DMS53 treated with DMSO at 0.1 percent for 48 hours (cell line): Measurements from ENCODE around the gene OBSL1.

Source experiments
- DNase-seq: peaks from one replicate; lab custom pipeline; 2025; ENCODE audit not compliant: unreplicated experiment; lab: John Stamatoyannopoulos, UW

The OBSL1 gene

DNA sequence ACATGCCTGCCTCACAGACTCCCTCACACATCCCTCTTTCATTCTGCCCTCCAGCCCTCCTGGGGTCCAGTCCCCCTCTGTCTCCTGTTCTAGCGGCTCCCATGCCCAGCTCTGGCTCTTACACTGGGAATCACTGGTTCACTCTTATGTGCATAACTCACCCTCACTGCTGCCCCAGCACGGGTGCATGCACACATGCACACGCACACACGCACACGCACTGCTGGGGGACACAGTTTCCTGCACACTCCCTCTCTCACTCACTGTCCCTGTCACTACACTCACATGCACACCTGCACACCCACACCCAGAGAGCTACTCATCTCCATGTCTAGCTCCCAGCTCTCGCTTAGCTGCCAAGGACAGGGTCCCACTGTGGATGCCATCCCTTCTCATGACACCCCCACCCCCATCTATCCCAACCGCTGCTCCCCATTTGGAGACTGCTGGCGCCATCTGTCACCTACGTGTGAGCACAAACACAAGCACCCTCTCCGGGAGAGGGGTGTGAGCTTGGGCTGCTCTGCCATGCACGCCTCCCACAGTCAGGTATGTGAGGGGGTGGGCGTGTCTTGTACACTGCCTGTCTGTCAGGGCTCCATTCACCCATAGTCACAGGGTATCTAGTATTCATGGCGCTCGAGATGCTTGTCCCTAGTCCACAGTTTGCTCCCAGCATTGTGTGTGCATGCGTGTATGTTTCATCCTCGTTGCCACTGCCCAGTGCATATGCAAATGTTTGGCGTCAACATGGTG is 55.3 kb downstream of the OBSL1 start:
- DNase-seq = no peak

DNA sequence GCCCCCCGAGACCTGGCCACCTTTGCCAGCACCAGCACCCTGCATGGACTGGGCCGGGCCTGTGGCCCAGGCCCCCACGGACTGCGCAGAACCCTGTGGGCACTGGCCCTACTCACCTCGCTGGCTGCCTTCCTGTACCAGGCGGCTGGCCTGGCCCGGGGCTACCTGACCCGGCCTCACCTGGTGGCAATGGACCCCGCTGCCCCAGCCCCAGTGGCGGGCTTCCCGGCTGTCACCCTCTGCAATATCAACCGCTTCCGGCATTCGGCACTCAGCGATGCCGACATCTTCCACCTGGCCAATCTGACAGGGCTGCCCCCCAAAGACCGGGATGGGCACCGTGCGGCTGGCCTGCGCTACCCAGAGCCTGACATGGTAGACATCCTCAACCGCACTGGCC is 56.5 kb downstream of the OBSL1 start:
- no peak for DNase-seq

DNA sequence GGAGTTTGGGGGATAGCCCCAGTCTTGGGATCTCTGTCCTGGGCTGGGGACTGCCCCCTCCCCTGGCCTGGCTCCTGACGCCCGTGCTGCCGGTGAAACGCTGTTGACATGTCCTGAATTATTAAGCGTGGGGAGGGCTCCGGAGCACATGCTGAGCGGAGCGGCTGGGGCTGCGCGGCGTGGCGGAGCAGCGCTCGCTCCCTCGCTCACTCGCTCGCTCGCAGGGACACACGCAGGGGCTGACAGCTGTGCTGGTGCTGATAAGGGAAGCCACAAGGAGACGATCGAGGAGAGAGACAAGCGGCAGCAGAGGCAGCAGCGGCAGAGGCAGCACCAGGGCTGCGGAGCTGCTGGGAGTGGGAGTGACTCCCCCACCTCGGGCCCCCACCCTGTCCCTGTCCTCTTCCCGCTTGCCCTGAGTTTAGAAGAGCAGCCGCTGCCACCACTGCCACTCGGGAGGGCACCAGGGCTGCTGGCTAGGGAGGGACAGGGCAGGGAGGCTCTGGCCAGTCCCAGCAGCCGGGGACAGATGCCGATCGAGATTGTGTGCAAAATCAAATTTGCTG is 57.1 kb downstream of the OBSL1 start, which contains the start of gene ASIC4:
Gene ASIC4 (plus strand): TSS at position 287 of the 566 bp plus-strand sequence. CDS start 243 bp downstream, at position 530.
- peak; percentile 7 for DNase-seq

DNA sequence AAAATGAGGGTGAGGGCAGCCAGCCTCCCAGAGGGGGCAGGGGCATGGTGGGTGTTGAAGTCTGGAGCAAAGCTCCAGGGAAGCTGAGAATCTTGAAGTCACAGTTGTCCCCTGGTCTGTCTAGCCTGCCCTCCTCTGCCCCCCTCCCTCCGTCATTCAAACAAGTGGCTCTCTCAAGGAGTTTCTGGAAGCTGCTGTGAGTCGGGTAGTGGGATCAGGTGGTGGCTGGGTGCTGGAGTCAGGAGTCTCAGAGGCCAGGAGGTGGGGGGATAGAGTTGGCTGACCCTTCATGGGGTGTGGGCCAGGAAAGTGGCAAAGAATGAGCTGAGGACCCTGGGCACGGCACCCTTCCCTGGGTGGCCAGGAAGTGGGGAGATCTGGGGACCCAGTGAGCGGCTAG is 57.6 kb downstream of the OBSL1 start:
- no peak for DNase-seq

DNA sequence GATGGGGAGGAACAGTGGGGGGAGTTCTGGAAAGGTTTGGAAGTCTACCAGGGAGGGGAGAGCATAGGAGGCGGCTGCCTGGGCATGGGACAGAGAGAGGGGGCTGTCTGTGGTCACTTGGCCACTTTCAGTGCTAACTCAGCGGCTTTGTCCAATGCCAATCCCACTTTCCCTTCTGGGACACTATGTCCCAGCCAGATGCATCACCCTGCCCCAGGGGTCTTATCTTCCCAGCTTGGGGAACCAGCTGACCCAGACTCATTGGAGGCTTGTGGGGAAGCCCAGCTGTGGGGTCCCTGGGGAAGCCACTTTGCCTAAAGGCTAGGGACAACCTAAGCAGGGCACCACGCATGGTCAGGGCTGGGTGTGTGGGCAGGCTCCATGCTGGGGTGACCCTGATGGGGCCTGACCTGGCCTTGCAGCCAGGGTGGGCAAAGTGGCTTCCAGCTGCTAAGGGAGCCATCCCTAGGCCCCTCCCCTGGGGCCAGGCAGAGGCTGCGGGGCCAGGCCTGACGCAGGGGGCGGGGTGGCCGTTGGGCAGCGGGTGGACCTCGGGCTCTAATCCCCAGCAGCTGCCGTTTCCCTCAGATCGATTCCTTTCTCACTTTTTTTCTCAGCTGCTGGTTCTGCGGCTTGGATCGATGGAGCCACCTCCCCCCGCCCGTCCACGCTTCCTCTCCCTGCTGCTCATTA is 58.7 kb downstream of the OBSL1 start:
- no peak for DNase-seq

DNA sequence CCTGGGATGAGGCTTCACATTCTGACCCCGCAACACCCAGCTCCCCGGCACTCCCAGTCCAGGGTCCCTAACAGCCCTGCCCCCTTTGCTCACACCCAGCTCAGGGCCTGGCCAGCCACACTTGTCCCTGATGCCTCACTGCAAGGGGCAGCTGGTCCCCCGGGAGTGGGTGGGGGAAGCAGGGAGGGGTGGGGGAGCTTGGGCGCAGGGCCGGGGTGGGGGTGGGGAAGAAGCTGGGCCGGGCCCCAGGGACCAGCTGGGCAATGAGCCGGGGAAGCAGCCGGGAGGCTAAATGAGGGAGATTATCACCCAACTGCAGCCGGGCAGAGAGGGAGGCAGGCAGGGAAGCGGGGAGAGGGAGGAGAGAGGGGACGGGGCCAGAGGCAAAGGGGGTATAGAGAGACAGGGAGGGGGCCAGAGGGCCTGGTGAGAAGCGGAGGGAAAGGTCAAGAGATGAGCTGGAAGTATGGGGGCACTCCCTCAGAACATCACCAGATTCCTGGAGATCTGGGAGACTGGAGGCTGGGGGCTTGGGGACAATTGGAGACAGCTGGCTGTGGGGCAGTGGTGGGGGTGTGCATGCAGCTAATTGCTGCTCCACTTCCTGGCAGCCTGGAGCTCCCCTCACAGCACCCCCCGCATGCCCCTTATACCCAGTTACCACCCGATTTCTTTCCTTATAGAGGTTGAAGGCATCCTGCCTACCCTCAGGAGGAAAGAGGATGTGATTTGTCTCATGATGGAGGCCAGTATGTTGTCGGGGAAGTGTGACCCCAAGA is 59.6 kb downstream of the OBSL1 start:
- no peak for DNase-seq

DNA sequence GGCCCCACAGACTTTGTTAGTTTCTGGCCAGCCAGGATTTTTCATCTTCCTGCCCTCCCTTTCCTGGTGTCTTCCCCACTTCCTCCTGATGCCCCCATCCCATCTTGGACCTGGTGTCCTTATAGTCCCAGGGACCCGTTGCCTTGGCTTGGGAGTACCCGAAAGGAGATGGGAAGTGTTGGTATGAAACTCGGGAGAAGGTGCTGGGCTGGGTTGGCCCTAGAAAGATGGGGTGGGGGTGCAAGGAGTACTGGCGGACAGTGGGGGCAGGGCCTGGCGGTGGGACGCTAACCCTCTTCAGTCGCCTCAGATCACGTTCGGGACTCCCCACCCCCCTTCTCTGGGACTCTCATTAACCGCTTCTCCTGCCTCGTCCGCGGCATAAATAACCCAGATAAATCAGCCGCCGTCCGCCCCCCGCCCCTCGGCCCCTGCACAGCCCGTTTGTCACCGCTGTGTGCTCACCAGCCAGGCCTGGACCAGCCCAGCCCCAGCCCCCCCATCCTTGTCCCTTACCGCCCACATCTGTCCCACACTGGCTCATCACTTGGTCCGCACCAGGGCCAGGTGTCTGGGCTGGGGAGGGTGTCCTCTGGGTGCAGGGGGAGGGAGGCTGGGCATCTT is 60.7 kb downstream of the OBSL1 start:
- DNase-seq = no peak

DNA sequence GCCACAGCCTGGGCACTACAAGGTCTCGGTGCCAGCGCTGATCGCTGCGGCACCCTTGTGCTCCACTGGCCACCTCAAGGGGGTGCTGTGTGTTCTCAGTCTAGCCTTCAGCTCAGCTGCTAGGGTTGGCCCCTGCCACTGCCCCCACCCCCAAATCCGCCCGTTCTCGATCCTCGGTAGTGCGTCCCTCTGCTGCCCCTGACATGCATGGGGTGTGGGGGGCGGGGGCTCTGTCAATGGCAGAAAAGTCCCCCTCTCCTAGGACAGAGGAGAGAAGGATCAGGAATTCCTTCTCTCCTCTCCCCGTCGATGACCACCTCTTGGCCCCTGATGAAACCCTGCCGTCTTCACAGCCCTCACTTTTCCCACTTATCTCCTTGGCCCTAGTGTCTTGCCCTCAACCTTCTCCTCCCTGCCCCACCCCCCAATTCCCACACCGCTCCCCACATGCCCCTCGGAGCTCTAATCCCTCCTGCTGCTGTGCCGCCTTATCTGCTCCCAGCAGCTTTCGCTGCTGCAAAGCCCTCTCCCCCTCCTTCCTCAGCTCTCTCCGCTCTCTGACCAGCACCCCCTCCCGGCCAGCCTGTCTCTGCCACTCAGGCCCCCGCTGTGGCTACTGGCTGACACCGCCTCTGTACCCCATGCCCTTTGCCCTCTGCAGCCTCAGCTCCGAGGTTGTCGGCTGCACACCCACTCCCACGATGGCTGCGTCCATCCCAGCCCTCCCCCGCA is 61.4 kb downstream of the OBSL1 start:
- peak; percentile 27 for DNase-seq

DNA sequence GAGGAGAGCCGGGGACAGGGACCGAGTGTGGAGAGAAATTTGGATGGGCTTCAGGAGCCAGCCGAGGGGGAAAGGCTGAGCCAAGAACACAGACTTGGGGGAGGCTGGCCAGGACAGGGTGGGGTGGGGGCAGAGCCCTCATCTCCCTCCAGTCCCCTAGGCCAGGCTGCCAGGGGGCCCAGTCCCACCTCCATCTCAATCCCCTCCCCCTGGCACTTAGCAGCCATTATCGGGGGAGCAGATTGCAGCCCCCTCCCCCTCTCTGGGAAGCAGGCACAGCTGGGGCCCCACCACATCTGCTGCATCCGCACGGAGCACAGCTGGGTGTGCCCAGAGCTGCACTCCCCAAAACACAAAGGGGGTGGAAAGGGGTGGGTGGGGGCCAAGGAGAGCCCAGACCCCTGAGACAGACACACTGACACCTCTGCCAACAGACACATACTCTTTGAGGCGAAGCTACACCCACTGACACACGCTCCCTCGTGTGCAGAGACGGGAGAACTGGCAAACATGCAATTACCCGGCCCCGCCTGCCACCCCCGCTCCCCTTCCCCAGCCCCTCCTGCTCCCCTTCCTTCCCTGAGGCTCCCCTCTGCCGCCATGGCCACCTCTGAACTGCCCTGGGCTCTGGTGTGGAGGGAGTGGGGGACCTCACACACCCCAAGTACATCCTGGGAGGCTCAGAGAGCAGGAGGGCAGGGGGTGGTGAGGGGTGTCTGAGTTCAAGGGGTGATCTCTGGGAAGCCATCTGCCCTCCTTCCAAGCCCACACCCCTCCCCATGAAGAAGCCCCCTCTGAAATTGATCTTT is 62.2 kb downstream of the OBSL1 start:
- no peak for DNase-seq

DNA sequence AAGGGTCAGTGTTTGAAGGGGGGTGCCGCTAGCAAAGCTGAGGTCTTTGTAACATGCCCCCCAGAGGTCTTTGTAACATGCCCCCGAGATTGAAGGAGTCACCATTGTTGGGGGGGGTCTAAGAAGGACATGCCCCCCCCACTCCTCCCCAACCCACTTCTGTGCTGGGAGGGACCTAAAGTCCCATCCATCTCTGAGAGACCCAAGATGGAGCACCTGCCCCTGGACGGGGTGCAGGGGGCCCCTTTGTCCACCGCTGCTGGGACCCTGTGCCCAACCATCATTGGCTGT is 63.0 kb downstream of the OBSL1 start:
- no peak for DNase-seq

DNA sequence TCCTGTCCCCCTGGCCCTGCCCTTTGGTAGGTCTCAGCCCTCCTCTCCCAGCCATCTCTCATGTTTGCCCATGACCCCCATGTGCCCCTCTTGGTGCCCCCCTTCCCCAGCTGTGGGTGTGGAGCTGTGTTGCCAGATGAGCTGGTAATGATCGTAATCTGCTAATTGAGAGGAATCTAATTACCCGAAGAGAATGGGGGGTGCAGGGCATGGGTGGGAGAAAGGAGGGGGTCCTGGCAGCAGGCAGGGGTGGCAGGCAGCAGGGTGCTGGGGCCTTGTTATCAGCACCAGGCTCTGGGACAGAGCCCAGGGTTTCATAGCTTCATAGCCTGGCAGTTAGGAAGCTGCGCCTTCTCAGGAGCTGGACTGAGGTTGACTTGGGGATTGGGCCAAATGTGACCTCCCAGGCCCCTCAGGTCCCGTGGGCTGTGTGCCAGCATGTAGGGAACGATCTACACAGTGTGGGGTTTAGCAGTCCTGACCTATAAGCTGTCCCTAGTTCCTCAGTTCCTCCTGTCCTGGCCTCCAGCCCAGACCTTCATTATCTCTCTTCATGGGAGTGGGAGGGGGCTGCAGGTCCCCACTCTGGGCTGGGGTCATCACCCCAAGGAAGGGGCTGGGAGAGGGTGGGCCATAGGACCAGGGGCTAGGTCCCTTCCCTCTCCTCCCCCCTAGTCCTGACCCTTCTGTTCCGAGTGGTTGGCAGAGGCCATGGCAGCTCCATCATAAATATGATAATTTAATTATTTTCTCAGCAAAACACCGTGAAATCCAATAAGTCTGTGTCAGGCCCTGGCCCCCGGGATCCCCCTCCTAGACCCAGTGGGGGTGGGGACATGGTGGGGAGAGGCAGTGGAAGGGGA is 63.5 kb downstream of the OBSL1 start:
- no peak for DNase-seq

DNA sequence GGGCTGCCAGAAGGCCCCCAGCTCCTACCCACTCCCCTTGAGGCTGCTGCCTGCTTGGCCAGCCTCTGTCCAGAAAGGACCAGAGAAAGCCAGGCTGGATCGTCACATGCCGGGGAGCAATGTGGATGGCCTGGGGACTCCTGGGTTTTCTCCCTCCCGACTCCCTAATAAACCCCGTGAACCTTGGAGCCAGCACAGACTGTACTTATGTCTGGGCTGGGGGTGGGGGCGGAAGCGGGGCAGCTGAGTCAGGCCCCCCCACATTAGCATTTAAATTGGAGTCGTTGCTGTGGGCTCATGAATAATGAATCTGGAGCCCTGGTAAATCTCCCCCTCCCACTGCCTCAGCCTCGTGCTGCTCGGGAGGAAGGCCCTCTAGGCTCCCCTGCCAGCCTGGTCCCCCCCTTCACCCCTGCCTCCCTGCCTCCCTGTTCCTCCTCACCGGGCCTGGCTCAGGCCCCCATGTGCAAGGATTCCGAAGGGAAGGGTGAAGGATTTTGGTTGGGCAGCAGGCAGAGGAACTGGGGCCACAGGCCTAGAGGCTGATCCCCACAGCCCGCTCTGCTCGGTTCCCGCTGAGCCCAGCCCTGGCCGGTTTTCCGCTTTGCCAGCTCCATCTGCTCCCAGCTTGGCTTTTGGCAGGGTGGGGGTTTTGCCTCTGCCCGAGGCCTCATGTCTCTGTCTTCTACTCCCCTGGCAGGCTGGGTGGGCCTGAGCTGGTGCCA is 64.4 kb downstream of the OBSL1 start:
- no peak for DNase-seq

DNA sequence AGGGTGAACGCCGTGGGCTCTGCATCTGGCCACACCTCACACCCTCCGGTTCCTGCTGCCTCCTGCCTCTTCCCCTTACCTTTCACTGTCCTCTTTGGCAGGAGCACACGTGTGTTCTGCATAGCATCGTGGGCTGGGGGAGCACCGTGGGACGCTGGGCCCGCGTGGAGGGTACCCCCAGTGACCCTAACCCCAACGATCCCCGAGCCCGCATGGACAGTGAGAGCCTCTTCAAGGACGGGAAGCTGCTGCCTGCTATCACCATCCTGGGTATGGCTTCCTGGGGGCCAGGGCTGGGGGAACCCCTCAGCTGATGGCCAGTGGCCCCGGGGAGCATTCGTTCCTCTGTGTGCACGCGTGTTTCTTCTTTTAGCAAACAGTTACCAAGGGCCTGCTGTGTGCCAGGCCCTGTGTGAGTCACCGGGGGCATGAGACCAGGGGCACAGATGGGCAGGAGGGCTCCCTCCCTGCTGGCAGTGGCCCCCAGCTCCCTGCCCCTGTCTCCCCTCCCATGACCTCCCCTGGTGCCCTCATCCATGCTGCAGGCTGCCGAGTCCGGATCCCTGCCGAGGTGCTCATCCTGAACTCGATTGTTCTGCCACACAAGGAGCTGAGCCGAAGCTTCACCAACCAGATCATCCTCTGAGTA is 65.1 kb downstream of the OBSL1 start:
- no peak for DNase-seq

DNA sequence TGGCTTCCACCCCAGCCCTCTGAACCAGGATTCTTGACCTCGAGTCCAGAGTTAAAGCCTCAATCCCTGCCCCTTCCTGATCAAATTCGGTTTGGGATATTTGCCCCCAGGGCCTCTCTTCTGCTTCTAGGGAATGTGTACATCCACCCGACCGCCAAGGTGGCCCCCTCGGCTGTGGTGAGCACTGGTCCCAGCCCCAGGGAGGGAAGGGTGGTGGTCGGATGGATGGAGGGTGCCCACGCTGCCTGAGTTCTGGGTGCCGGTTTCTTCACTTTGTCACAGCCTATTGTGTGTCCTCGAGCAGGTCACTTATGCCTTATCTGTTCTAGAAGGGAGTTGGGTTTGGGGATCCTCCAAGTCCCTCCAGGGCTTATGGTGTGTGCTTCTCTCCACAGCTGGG is 65.8 kb downstream of the OBSL1 start:
- DNase-seq = no peak

DNA sequence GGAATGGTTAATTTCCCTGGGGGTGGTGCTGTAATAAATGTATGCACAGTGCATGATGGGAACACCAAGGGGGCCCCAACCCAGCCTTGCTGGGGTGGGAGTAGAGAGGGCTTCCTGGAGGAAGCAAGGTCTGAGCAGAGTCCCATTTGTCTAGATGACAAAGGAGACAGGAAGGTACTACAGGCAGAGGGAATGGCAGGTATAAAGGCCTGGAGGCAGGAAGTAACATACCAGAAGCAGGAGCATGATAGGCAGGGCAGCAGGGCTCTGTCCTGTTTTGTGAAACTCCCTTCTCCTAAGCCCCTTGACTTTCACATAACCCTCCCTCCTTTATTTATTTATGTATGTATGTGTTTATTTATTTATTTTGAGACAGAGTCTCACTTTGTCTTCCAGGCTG is 68.7 kb downstream of the OBSL1 start:
- no peak for DNase-seq

DNA sequence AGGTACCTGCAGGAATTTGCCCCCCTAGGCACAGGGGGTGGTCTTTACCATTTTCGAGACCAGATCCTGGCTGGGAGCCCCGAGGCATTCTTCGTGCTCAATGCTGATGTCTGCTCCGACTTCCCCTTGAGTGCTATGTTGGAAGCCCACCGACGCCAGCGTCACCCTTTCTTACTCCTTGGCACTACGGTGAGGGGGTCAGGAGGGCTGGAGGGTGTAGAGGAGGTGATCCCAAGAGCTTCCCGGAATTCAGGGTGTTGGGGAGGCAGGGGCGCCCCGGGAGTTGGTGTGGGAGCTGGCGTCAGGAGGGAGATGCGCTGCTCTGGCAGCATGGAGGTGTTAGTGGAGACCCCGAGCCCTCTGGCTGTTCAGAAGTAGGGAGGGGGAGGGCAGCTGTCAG is 69.5 kb downstream of the OBSL1 start:
- DNase-seq = no peak
